Liver (tissue), 9 donors: Measurements from ENCODE around the gene ENKD1. TPM values are rescaled to one million over a fixed set of nuclear protein-coding genes. Genes with fewer than 3 reads are reported as not detected.

ENCODE experiments used
- DNase-seq: peaks from one replicate; pipeline ENCODE4 v3.0.0-alpha.2; 2017; ENCODE audit warnings: low spot score
- H3K27ac ChIP-seq, 2 donors: one replicate each; pipeline ENCODE4 v1.7.0; 2013; ENCODE audit warnings: inconsistent platforms in 2 of 2, low read length in 2 of 2, control low read depth in 1 of 2, low read depth in 1 of 2, mild to moderate bottlenecking in 1 of 2
- H3K27me3 ChIP-seq, 4 donors: one replicate each; pipeline versions ENCODE4 v1.6.1 to v1.7.0; 2013; ENCODE audit warnings: low read length in 3 of 4, inconsistent platforms in 1 of 4, mild to moderate bottlenecking in 1 of 4, moderate library complexity in 1 of 4; ENCODE audit not compliant: control insufficient read depth in 4 of 4, insufficient read depth in 4 of 4
- H3K36me3 ChIP-seq, 4 donors: one replicate each; pipeline versions ENCODE4 v1.6.1 to v1.7.0; 2013; ENCODE audit warnings: low read length in 3 of 4, mild to moderate bottlenecking in 3 of 4, low read depth in 1 of 4, moderate library complexity in 1 of 4; ENCODE audit not compliant: control insufficient read depth in 4 of 4, insufficient read depth in 3 of 4
- H3K4me1 ChIP-seq, 4 donors: one replicate each; pipeline versions ENCODE4 v1.6.1 to v1.7.0; 2013; ENCODE audit warnings: low read length in 3 of 4, mild to moderate bottlenecking in 3 of 4, moderate library complexity in 1 of 4; ENCODE audit not compliant: control insufficient read depth in 4 of 4, insufficient read depth in 4 of 4
- H3K4me3 ChIP-seq, 3 donors: one replicate each; pipeline versions ENCODE4 v1.6.1 to v1.7.0; 2013; ENCODE audit warnings: low read length in 3 of 3, control low read depth in 1 of 3, low read depth in 1 of 3, mild to moderate bottlenecking in 1 of 3
- H3K9ac ChIP-seq, 2 donors: one replicate each; pipeline ENCODE4 v1.7.0; 2013; ENCODE audit warnings: low read length in 2 of 2, mild to moderate bottlenecking in 2 of 2, moderate library complexity in 2 of 2, control low read depth in 1 of 2, low read depth in 1 of 2
- H3K9me3 ChIP-seq, 4 donors: one replicate each; pipeline versions ENCODE4 v1.6.1 to v1.7.0; 2013; ENCODE audit warnings: low read length in 3 of 4; ENCODE audit not compliant: control insufficient read depth in 4 of 4
- ATF3 ChIP-seq: IDR thresholded peaks from 2 replicates; pipeline ENCODE4 v1.6.1; 2016; ENCODE audit warnings: antibody characterized with exemption
- CTCF ChIP-seq: fragments of 150-350 bp; IDR thresholded peaks from 2 replicates; pipeline ENCODE4 v1.5.1; 2017; ENCODE audit warnings: improper control_type of control experiment, low read depth, low read length; ENCODE audit not compliant: missing input control
- EGR1 ChIP-seq, 2 donors: IDR thresholded peaks; 2 replicates each; pipeline ENCODE4 v1.6.1; 2016 to 2018; ENCODE audit warnings: antibody characterized with exemption in 2 of 2, low read depth in 2 of 2
- FOXA1 ChIP-seq: IDR thresholded peaks from 2 replicates; pipeline ENCODE4 v1.6.1; 2016; ENCODE audit warnings: antibody characterized with exemption
- FOXA2 ChIP-seq: IDR thresholded peaks from 2 replicates; pipeline ENCODE4 v1.6.1; 2016; ENCODE audit warnings: antibody characterized with exemption
- GABPA ChIP-seq, 2 donors: IDR thresholded peaks in 1 of 2; conservative IDR thresholded peaks in 1 of 2; 2 replicates each; pipeline ENCODE4 v1.6.1; 2016; ENCODE audit warnings: antibody characterized with exemption in 2 of 2, mild to moderate bottlenecking in 1 of 2, moderate library complexity in 1 of 2
- HNF4A ChIP-seq, 2 donors: conservative IDR thresholded peaks; 2 replicates each; pipeline ENCODE4 v1.6.1; 2016; ENCODE audit warnings: antibody characterized with exemption in 2 of 2, mild to moderate bottlenecking in 2 of 2
- HNF4G ChIP-seq: IDR thresholded peaks from 2 replicates; pipeline ENCODE4 v1.6.1; 2016; ENCODE audit warnings: antibody characterized with exemption
- JUND ChIP-seq, 2 donors: IDR thresholded peaks; 2 replicates each; pipeline ENCODE4 v1.6.1; 2016; ENCODE audit warnings: antibody characterized with exemption in 2 of 2
- MAX ChIP-seq: IDR thresholded peaks from 2 replicates; pipeline ENCODE4 v1.6.1; 2016; ENCODE audit warnings: antibody characterized with exemption
- NR2F2 ChIP-seq: IDR thresholded peaks from 2 replicates; pipeline ENCODE4 v1.6.1; 2016; ENCODE audit warnings: antibody characterized with exemption
- RAD21 ChIP-seq, 2 donors: IDR thresholded peaks; 2 replicates each; pipeline ENCODE4 v1.6.1; 2016; ENCODE audit warnings: antibody characterized with exemption in 2 of 2, mild to moderate bottlenecking in 2 of 2
- RXRA ChIP-seq, 2 donors: IDR thresholded peaks; 2 replicates each; pipeline ENCODE4 v1.6.1; 2017 to 2018; ENCODE audit warnings: antibody characterized with exemption in 2 of 2, mild to moderate bottlenecking in 1 of 2
- TAF1 ChIP-seq: conservative IDR thresholded peaks from 2 replicates; pipeline ENCODE4 v1.6.1; 2016; ENCODE audit warnings: antibody characterized with exemption, mild to moderate bottlenecking
- YY1 ChIP-seq: IDR thresholded peaks from 2 replicates; pipeline ENCODE4 v1.6.1; 2016; ENCODE audit warnings: antibody characterized with exemption, mild to moderate bottlenecking
- WGBS: extraction: QIAGEN DNeasy Blood & Tissue Kit; methylation state at CpG from one replicate; pipeline ENCODE4 v1.1.7; 2013; 5-methylcytosine and 5-hydroxymethylcytosine counted together
- polyA plus RNA-seq, 2 donors: library from polyadenylated mRNA; stranded (reverse) in 1 of 2; unstranded in 1 of 2; fragments of 200-250 nt in 1 of 2; fragments of >200 nt in 1 of 2; fragmentation: Nextera tagmentation in 1 of 2; extraction: Ambion mirVana in 1 of 2; gene quantifications; one replicate each; pipeline versions ENCODE4 v1.2.1 to v1.2.3, GENCODE V29; 2013 to 2015
- total RNA-seq, 2 donors: library from RNA; depleted of rRNA; stranded (reverse); fragments of >200 nt; gene quantifications; one replicate each; pipeline ENCODE4 v1.2.3, GENCODE V29; 2014
- TF ChIP-seq, protein P1 (sequence below): IDR thresholded peaks from 2 replicates; pipeline ENCODE4 v1.6.1; 2016; ENCODE audit warnings: antibody characterized with exemption, mild to moderate bottlenecking
- TF ChIP-seq, protein P2 (sequence below): IDR thresholded peaks from 2 replicates; pipeline ENCODE4 v1.6.1; 2016; ENCODE audit warnings: antibody characterized with exemption
- donor health status: healthy.
- donor health status: healthy.
- donor health status: healthy.
- donor health status: healthy.
- donor health status: healthy.

The ENKD1 gene
- total and polyA plus RNA-seq, 4 donors: 2.6 to 7.8 (median 4.7) TPM

GRCh38 chr16:67707210-67707609, 40.7 kb upstream of the ENKD1 start:
- Histone ChIP-seq H3K27me3 (no peaks in the 10 kb centered on the region), H3K36me3 (peaks cover 0 to 6% (median 0%) of the 10 kb centered on the region in 4 donors), H3K9ac (no peak overlapping the region), H3K4me3 (no peak overlapping the region), H3K27ac (no peak overlapping the region), H3K9me3 (no peaks in the 10 kb centered on the region), H3K4me1 (peaks cover 7 to 31% (median 10%) of the 10 kb centered on the region in 4 donors)
- no peak for TF ChIP-seq YY1
- no peak for TF ChIP-seq MAX
- TF ChIP-seq, protein P1, sequence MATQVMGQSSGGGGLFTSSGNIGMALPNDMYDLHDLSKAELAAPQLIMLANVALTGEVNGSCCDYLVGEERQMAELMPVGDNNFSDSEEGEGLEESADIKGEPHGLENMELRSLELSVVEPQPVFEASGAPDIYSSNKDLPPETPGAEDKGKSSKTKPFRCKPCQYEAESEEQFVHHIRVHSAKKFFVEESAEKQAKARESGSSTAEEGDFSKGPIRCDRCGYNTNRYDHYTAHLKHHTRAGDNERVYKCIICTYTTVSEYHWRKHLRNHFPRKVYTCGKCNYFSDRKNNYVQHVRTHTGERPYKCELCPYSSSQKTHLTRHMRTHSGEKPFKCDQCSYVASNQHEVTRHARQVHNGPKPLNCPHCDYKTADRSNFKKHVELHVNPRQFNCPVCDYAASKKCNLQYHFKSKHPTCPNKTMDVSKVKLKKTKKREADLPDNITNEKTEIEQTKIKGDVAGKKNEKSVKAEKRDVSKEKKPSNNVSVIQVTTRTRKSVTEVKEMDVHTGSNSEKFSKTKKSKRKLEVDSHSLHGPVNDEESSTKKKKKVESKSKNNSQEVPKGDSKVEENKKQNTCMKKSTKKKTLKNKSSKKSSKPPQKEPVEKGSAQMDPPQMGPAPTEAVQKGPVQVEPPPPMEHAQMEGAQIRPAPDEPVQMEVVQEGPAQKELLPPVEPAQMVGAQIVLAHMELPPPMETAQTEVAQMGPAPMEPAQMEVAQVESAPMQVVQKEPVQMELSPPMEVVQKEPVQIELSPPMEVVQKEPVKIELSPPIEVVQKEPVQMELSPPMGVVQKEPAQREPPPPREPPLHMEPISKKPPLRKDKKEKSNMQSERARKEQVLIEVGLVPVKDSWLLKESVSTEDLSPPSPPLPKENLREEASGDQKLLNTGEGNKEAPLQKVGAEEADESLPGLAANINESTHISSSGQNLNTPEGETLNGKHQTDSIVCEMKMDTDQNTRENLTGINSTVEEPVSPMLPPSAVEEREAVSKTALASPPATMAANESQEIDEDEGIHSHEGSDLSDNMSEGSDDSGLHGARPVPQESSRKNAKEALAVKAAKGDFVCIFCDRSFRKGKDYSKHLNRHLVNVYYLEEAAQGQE: no peak
- no peak for TF ChIP-seq RXRA (IDR thresholded peaks at IDR 0.05)
- TF ChIP-seq, protein P2, sequence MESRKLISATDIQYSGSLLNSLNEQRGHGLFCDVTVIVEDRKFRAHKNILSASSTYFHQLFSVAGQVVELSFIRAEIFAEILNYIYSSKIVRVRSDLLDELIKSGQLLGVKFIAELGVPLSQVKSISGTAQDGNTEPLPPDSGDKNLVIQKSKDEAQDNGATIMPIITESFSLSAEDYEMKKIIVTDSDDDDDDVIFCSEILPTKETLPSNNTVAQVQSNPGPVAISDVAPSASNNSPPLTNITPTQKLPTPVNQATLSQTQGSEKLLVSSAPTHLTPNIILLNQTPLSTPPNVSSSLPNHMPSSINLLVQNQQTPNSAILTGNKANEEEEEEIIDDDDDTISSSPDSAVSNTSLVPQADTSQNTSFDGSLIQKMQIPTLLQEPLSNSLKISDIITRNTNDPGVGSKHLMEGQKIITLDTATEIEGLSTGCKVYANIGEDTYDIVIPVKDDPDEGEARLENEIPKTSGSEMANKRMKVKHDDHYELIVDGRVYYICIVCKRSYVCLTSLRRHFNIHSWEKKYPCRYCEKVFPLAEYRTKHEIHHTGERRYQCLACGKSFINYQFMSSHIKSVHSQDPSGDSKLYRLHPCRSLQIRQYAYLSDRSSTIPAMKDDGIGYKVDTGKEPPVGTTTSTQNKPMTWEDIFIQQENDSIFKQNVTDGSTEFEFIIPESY: no peak
- no peak for TF ChIP-seq RAD21 (IDR thresholded peaks at IDR 0.05)
- no peak for TF ChIP-seq TAF1
- no peak for TF ChIP-seq FOXA1
- TF ChIP-seq HNF4G: no peak
- no peak for TF ChIP-seq FOXA2
- no peak for TF ChIP-seq HNF4A (conservative IDR thresholded peaks at IDR 0.05)
- no peak for TF ChIP-seq NR2F2
- no peak for TF ChIP-seq JUND (IDR thresholded peaks at IDR 0.05)
- no peak for TF ChIP-seq EGR1 (IDR thresholded peaks at IDR 0.05; ENCODE audit: low read depth in 2 of 2)
- TF ChIP-seq ATF3: no peak
- TF ChIP-seq GABPA (IDR thresholded peaks at IDR 0.05 in 1 of 2, conservative IDR thresholded peaks at IDR 0.05 in 1 of 2): no peak
- no peak for DNase-seq
- WGBS: over 99% methylated on average over 4 of the region's 4 CpGs

DNA sequence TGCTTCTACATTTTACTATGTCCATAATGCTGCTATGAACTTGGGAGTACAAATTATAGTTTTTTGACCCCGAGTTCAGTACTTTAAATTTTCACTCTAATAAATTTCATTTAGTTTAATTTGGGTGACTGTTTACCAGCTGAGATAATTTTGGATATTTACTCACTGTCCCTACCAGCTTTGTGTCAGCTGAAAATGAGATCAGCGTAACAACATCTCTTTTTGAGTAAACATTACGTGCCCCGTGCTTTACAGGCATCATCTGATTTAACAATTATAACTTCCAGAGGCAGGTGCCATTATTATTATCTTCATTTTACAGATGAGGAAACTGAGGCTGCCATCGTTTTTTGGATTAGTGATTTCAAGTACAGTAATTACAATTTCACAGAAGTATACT, 37.6 kb upstream of the ENKD1 start:
- H3K9me3 ChIP-seq: no peaks in the 10 kb centered on the region
- no peak for TF ChIP-seq FOXA1
- no peak for TF ChIP-seq RXRA (IDR thresholded peaks at IDR 0.05)
- TF ChIP-seq JUND (IDR thresholded peaks at IDR 0.05): no peak
- no peak for TF ChIP-seq TAF1
- TF ChIP-seq HNF4G: no peak
- TF ChIP-seq CTCF: no peak
- TF ChIP-seq, protein P1: no peak
- TF ChIP-seq NR2F2: no peak
- TF ChIP-seq RAD21 (IDR thresholded peaks at IDR 0.05): no peak
- TF ChIP-seq HNF4A (conservative IDR thresholded peaks at IDR 0.05): no peak
- no peak for TF ChIP-seq YY1
- TF ChIP-seq GABPA (IDR thresholded peaks at IDR 0.05 in 1 of 2, conservative IDR thresholded peaks at IDR 0.05 in 1 of 2): no peak
- WGBS: 69% methylated on average over 5 of the region's 5 CpGs
- no peaks in the 10 kb centered on the region for H3K27me3 ChIP-seq
- H3K36me3 ChIP-seq: peaks cover 0 to 2% (median under 1%) of the 10 kb centered on the region in 4 donors
- H3K4me3 ChIP-seq: no peak overlapping the region
- peaks cover 2 to 20% (median 7%) of the 10 kb centered on the region in 4 donors for H3K4me1 ChIP-seq
- no peak for DNase-seq
- H3K9ac ChIP-seq: no peak overlapping the region
- no peak overlapping the region for H3K27ac ChIP-seq
